HG02870 (cell line): ENCODE results near the gene TXNRD2.
"Not testable (repeated sequence)": the region's sequence is repeated elsewhere in the genome, so short reads cannot be mapped to it uniquely, and the experiment has no call there.

ENCODE experiments used
- ATAC-seq: cut with Tn5 transposase; IDR thresholded peaks from one replicate; pipeline ENCODE4 v1.9.1; 2021; ENCODE audit warnings: mild to moderate bottlenecking, moderate library complexity; ENCODE audit not compliant: unreplicated experiment

Gene TXNRD2

GRCh38 chr22:19891317-19892256, 50.0 kb downstream of the TXNRD2 start:
- ATAC-seq = no peak

DNA sequence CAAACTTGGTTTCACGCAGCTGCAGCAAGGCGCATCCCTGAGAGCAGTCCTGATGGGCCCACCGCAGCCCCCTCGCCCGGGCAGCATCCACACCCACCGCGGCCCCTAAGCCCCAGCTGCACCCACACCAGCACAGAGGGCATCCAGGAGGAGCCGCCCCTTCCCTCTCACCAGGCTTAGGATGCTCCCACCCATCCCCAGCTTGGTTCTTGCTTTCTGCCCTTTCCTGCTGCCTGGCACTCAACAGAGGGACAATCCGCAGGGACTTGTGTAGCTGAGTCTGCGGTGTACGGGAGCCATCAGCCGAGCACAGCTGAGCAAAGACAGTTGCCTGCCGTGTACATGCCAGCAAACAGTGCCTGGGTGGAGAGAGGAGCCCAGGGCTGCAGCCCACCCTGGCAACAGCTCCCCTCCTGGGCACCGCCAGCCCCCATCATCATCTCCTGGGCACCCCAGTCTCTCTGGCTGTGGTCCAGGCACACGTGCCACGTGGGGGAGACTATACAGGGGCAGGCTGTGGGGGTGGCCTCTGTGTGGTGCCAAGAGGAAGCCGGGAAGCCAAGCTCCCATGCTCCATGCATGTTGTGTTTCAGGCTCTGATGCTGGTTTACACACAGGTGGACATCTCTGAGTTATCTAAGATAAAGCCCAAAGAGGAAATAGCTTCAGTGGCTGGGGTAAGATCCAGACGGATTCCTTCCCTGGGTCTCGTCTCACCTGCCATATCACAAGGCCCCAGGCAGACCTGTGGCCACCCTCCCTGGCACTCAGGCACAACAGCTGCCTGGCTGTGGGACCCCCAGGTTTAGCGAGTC, 50.9 kb downstream of the TXNRD2 start:
- ATAC-seq = no peak

DNA sequence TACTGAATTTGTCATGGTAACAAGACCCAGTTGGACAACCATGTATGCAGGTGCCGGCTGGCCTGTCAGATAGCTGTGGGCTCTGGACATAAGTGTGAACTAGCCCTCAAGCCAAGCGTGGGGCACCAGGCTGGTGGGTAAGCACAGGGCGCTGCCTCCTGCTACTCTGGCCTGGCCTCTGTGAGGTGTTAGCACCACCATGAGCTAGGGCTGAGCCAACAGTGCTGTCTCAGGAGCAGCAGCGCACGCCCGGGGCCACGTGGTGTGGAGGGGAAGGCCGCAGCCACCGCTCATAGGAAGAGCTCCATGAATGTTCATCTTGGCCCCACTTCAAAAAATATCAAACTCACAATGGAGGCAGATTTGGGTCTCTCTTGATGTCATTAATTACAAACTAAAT, 51.7 kb downstream of the TXNRD2 start:
- ATAC-seq = no peak

- no peak for ATAC-seq
These were observed 53.4 kb downstream of the TXNRD2 start for GRCh38 chr22:19888131-19888746.

DNA sequence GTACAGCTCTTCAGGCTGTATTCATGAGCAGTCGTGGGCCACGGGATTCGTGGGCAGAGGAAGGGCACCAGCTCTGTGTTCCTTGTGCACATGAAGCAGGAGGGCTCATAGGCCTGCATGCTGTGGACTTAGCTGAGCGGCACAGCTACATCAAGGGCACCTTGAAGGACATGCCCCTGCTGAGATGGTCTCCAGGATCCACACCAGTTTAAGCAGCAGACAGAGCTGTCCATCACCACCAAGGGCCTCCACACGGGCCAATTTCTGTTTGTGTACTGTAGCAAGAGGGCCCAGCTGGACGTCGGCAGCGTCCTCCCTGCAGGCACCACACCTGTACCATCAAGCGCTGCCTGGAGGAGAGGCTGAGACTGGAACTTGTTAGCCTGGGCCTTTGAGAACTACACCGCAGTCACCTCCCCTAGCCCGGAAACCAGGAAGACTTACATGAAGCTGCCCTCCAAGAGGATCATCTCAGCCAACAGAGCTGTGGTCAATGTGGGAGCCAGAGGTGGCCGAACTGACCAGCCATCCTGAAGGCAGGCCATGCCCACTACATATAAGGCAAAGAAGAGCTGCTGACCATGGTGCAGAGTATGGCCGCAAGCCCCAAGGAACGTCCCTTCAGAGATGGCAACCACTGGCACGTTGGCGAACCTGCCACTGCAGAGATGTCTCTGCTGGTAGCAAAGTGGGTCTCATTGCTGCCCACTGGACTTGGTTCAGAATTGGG, 54.2 kb downstream of the TXNRD2 start:
- ATAC-seq = no peak

- ATAC-seq = no peak
These were observed 54.9 kb downstream of the TXNRD2 start for GRCh38 chr22:19886605-19887255.

DNA sequence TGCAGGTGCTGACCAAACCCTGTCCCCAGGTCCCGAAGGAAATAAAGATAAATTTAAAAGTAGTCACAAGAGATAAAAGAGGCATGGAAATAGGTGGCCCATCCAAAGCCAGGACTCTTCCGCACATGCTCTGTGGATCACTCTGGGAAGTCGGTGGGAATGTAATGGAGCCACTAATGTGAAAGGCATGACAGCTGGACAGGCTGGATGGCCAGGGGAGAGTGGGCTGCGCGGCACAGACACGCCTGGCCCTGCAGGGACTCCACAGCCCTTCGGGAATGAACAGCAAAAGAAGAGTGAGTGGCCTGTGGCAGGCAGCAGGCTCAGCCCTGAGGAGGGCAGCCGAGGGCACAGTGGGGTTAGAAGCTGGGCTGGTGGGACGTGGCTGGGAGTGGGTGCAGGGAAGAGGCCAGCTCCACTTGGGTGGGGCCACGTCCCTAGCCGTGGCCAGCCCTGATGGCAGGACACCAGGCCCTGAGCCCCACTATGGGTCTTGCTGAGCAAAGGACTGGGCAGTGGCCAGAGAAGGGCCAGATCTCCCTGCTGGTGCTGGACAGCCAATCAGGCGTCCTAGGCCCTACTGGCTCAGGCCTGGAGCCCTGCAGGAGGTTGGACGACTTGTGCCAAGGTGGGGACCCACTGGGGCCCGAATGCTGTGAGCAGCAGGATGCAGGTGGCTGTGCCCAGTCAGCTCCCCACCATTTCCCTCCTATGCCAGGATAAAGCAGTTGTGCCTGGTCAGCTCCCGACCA, 55.6 kb downstream of the TXNRD2 start:
- ATAC-seq = no peak

GRCh38 chr22:19884954-19885751, 56.5 kb downstream of the TXNRD2 start:
- ATAC-seq = no peak

GRCh38 chr22:19884161-19884953, 57.3 kb downstream of the TXNRD2 start:
- no peak for ATAC-seq

DNA sequence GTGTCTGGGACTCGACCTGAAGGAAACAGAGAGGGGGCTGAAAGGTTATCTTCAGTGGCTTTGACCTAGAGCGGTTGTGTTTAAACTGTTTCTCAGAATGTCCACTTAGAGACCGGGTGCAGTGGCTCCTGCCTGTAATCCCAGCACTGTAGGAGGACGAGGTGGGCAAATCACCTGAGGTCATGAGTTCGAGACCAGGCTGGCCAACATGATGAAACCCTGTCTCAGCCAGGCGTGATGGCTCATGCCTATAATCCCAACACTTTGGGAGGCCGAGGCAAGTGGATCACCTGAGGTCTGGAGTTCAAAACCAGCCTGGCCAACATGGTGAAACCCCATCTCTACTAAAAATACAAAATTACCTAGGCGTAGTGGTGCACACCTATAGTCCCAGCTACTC, 58.2 kb downstream of the TXNRD2 start:
- not testable (repeated sequence) for ATAC-seq

- no peak for ATAC-seq
These were observed 58.9 kb downstream of the TXNRD2 start for GRCh38 chr22:19882446-19883381.

DNA sequence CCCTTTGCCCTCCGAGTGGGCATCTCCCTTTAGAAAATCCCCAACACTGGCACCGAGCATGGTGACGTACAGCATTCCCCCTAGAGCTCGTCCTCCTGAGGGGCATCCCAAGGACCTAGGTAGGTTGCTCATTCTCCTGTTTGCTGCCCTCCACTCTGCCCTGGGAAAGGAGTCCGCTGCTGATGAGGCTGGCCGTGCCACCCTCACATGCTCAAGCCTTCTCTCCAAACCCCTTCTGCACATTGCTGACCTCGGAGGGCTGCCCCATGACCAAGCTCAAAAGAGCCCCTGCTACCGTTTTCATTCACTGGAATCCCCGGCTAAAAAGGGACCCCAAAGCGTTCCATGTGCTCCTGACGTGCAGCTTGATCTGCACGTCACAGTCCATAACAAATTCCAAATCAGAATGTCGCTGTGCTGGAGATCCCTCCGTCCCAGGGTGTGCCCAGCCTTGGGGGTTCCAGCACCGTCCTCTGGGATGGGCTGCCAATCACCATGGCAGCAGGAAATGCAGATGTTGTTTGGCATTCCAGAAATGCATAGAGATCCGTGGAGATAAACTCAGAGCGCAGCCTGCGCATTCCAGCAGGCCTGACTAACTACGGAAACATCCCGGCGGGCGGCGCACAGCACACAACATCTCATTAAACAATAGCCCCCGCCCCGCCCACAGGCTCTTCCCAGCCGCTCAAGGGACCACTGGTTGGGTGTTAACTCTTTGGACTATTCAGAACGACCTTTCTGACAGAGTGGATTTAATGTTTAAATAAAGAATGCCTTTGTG, 60.6 kb downstream of the TXNRD2 start:
- no peak for ATAC-seq

- ATAC-seq = no peak
These were observed 61.4 kb downstream of the TXNRD2 start for GRCh38 chr22:19879992-19880785.

DNA sequence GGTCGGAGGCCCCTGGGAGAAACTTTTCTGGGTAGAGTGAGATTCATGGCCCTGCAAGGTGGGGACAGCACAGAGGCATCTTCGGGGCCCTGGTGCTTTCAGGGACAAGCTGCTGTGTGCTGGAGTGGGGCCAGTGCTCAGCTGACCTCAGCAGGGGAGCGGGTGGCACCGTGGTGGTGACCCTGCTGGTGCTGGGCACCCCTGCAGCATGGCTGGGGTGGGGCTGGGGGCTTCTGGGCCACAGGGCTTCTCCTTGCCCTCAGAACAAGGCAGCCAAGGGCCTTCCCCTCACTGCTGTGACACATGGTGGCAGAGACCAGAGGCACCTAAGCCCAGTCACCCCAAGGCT, 62.0 kb downstream of the TXNRD2 start:
- no peak for ATAC-seq

DNA sequence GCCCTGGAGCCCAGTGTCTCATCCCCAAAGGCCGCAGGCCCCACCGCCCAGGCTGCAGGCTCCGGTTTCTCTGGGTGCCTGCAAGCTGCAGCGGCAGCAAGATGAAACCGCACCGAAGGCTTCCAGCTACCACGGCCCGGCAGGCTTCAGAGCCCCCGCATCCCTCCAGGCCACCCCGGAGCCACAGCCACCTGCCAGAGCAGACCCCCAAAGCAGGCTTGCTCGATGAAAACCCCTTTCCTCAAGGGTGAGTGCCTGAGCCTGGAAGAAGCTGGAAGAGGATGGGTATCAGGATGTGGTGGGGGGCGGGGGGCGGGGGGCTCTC, 62.4 kb downstream of the TXNRD2 start:
- ATAC-seq = no peak
